Astrocyte (in vitro differentiated cells and primary cell): Measurements from ENCODE around the gene GPR37L1. TPM values are rescaled to one million over a fixed set of nuclear protein-coding genes. Genes with fewer than 3 reads are reported as not detected.

Experiments
- DNase-seq: peaks from one replicate; pipeline ENCODE4 v3.0.0-alpha.2; 2010; ENCODE audit warnings: low read depth
- FAIRE-seq: peaks from 2 replicates; lab custom pipeline; 2011; peaks lifted over from hg19 to GRCh38; lab: Jason Lieb, UNC
- H2AFZ ChIP-seq: 2 replicates; pipeline ENCODE4 v1.6.0; 2012; ENCODE audit warnings: low read depth, low read length, inconsistent platforms
- H3K27ac ChIP-seq: 2 replicates; pipeline ENCODE4 v1.5.1; 2011; ENCODE audit warnings: low read depth, low read length, inconsistent platforms
- H3K27me3 ChIP-seq: 2 replicates; pipeline ENCODE4 v1.6.0; 2011; ENCODE audit warnings: low read length, inconsistent platforms; ENCODE audit not compliant: insufficient read depth
- H3K36me3 ChIP-seq: 2 replicates; pipeline ENCODE4 v1.5.1; 2011; ENCODE audit warnings: low read length, inconsistent platforms; ENCODE audit not compliant: insufficient read depth
- H3K4me1 ChIP-seq: 2 replicates; pipeline ENCODE4 v1.5.1; 2011; ENCODE audit warnings: low read length, inconsistent platforms; ENCODE audit not compliant: insufficient read depth
- H3K4me2 ChIP-seq: 2 replicates; pipeline ENCODE4 v1.6.0; 2012; ENCODE audit warnings: low read length, inconsistent platforms
- H3K4me3 ChIP-seq: 2 replicates; pipeline ENCODE4 v1.5.1; 2011; ENCODE audit warnings: low read depth, mild to moderate bottlenecking, low read length, inconsistent platforms; ENCODE audit not compliant: insufficient read depth
- H3K79me2 ChIP-seq: 2 replicates; pipeline ENCODE4 v1.6.0; 2012; ENCODE audit warnings: mild to moderate bottlenecking, low read length, inconsistent platforms; ENCODE audit not compliant: insufficient read depth
- H3K9ac ChIP-seq: 2 replicates; pipeline ENCODE4 v1.6.0; 2012; ENCODE audit warnings: mild to moderate bottlenecking, low read length, inconsistent platforms
- H3K9me3 ChIP-seq: 2 replicates; pipeline ENCODE4 v1.5.1; 2012; ENCODE audit warnings: low read depth, mild to moderate bottlenecking, low read length, inconsistent platforms; ENCODE audit not compliant: insufficient read depth
- H4K20me1 ChIP-seq: 2 replicates; pipeline ENCODE4 v1.6.0; 2012; ENCODE audit warnings: low read length, inconsistent platforms; ENCODE audit not compliant: insufficient read depth
- H3K27ac Mint-ChIP-seq: one replicate; pipeline ENCODE4 v1.8.0; 2021; ENCODE audit warnings: mild to moderate bottlenecking, mixed read lengths; ENCODE audit not compliant: unreplicated experiment
- H3K27me3 Mint-ChIP-seq: one replicate; pipeline ENCODE4 v1.8.0; 2021; ENCODE audit warnings: low read depth, mixed read lengths; ENCODE audit not compliant: unreplicated experiment
- H3K36me3 Mint-ChIP-seq: one replicate; pipeline ENCODE4 v1.8.0; 2021; ENCODE audit warnings: low read depth, mixed read lengths; ENCODE audit not compliant: unreplicated experiment
- H3K4me1 Mint-ChIP-seq: one replicate; pipeline ENCODE4 v1.8.0; 2021; ENCODE audit warnings: low read depth, mixed read lengths; ENCODE audit not compliant: unreplicated experiment
- H3K4me3 Mint-ChIP-seq: one replicate; pipeline ENCODE4 v1.8.0; 2021; ENCODE audit warnings: mild to moderate bottlenecking, moderate library complexity, mixed read lengths; ENCODE audit not compliant: unreplicated experiment
- H3K9me3 Mint-ChIP-seq: one replicate; pipeline ENCODE4 v1.8.0; 2021; ENCODE audit warnings: mild to moderate bottlenecking, mixed read lengths; ENCODE audit not compliant: unreplicated experiment
- CTCF ChIP-seq: IDR thresholded peaks from 2 replicates; pipeline ENCODE4 v1.5.1; 2011; ENCODE audit warnings: low read depth, mild to moderate bottlenecking, inconsistent platforms, low read length, moderate library complexity; ENCODE audit not compliant: insufficient read depth
- EZH2 ChIP-seq: IDR thresholded peaks from 2 replicates; pipeline ENCODE4 v1.6.1; 2012; ENCODE audit warnings: mild to moderate bottlenecking, low read length, inconsistent platforms; ENCODE audit not compliant: insufficient read depth
- total RNA-seq: library from RNA; stranded (reverse); gene quantifications from 2 replicates; pipeline ENCODE4 v1.2.1, GENCODE V29; 2021

The GPR37L1 gene
- total RNA-seq, 1 donor from 2014 or later, result not detected

- TF ChIP-seq EZH2 (no peak), CTCF (no peak)
- peaks cover 11% of the 10 kb centered on the region for H3K4me1 Mint-ChIP-seq
- H3K36me3 Mint-ChIP-seq, result no peaks in the 10 kb centered on the region
- Histone ChIP-seq H3K4me1 (peaks cover 17% of the 10 kb centered on the region), H3K4me2 (no peak overlapping the region), H3K79me2 (no peaks in the 10 kb centered on the region), H2AFZ (no peak overlapping the region), H3K9ac (no peak overlapping the region), H4K20me1 (no peaks in the 10 kb centered on the region), H3K4me3 (no peak overlapping the region), H3K27me3 (no peaks in the 10 kb centered on the region), H3K9me3 (no peaks in the 10 kb centered on the region), H3K27ac (no peak overlapping the region), H3K36me3 (no peaks in the 10 kb centered on the region)
- peaks cover 2% of the 10 kb centered on the region for H3K9me3 Mint-ChIP-seq
- peaks cover 3% of the 10 kb centered on the region for H3K27me3 Mint-ChIP-seq
- H3K27ac Mint-ChIP-seq, result no peak overlapping the region
- no peak overlapping the region for H3K4me3 Mint-ChIP-seq
- no peak for FAIRE-seq
- DNase-seq, result no peak
Observed at GRCh38 chr1:202074985-202075384, 47.7 kb upstream of the GPR37L1 start.

- Histone ChIP-seq H3K36me3 (no peaks in the 10 kb centered on the region), H3K4me1 (peaks cover 17% of the 10 kb centered on the region), H4K20me1 (no peaks in the 10 kb centered on the region), H3K4me3 (no peak overlapping the region), H3K4me2 (no peak overlapping the region), H3K27ac (no peak overlapping the region), H3K9ac (no peak overlapping the region), H3K9me3 (no peaks in the 10 kb centered on the region), H3K27me3 (no peaks in the 10 kb centered on the region), H2AFZ (no peak overlapping the region), H3K79me2 (no peaks in the 10 kb centered on the region)
- H3K4me1 Mint-ChIP-seq, result peaks cover 11% of the 10 kb centered on the region
- peaks cover 3% of the 10 kb centered on the region for H3K27me3 Mint-ChIP-seq
- no peak for FAIRE-seq
- no peak for TF ChIP-seq CTCF
- TF ChIP-seq EZH2, result no peak
- no peak overlapping the region for H3K27ac Mint-ChIP-seq
- no peaks in the 10 kb centered on the region for H3K36me3 Mint-ChIP-seq
- no peak for DNase-seq
- no peak overlapping the region for H3K4me3 Mint-ChIP-seq
- peaks cover 2% of the 10 kb centered on the region for H3K9me3 Mint-ChIP-seq
Observed at GRCh38 chr1:202075389-202075788, 47.3 kb upstream of the GPR37L1 start.

- H3K27ac Mint-ChIP-seq, result peak overlapping the region; percentile 23
- Histone ChIP-seq H3K36me3 (no peaks in the 10 kb centered on the region), H3K4me3 (no peak overlapping the region), H2AFZ (no peak overlapping the region), H3K27me3 (no peaks in the 10 kb centered on the region), H3K4me2 (peak overlapping the region; percentile 50), H3K9me3 (no peaks in the 10 kb centered on the region), H3K79me2 (no peaks in the 10 kb centered on the region), H4K20me1 (no peaks in the 10 kb centered on the region), H3K27ac (no peak overlapping the region), H3K4me1 (peaks cover 17% of the 10 kb centered on the region), H3K9ac (no peak overlapping the region)
- DNase-seq (no peak), FAIRE-seq (no peak)
- H3K4me1 Mint-ChIP-seq, result peaks cover 11% of the 10 kb centered on the region
- no peak overlapping the region for H3K4me3 Mint-ChIP-seq
- H3K36me3 Mint-ChIP-seq, result no peaks in the 10 kb centered on the region
- peaks cover 2% of the 10 kb centered on the region for H3K9me3 Mint-ChIP-seq
- peaks cover 3% of the 10 kb centered on the region for H3K27me3 Mint-ChIP-seq
- TF ChIP-seq EZH2 (no peak), CTCF (no peak)
Observed at GRCh38 chr1:202076050-202076511, 46.6 kb upstream of the GPR37L1 start.
